ENCODE results near the gene UCK2. TPM values are rescaled to one million over a fixed set of nuclear protein-coding genes. Genes with fewer than 3 reads are reported as not detected.

UCK2 gene
- total RNA-seq, 1 experiment from 2014 or later: 88.4 TPM

- peak; percentile 92 for TF ChIP-seq TCF7L2 (IDR thresholded peaks at IDR 0.05; ENCODE audit: borderline replicate concordance, extremely low read depth, insufficient read depth, insufficient read length)
- no peak for TF ChIP-seq ELF1 (IDR thresholded peaks at IDR 0.05; ENCODE audit: borderline replicate concordance, low read depth)
- peak; percentile 76; the same call in 1 of the 2 replicates for TF ChIP-seq CBX3 (IDR thresholded peaks at IDR 0.05; ENCODE audit: low read depth)
- TF ChIP-seq POLR2A (IDR thresholded peaks at IDR 0.05; ENCODE audit: borderline replicate concordance, extremely low read depth, insufficient read depth, insufficient read length): no peak
These were observed 44.1 kb downstream of the UCK2 start (continued) for GRCh38 chr1:165871311-165872067.

DNA sequence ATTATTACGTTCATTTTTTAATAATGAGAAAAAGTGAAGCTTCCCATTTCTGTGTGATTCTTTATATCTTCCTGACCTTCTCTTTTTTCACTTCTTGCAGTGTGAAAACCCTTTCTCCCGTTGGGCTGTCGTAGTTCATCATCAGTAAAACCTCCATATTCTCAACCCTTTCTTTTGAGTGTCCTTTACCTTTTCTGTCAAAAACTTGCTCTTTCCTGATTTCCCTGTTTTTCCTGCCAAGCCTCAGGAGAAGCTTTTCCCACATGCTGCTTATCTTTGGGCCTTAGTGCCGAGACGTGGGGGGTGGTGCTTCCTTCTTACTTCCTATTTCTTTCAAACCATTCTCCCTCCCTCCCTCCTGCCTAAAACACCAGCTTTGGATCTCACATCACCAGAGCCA, 46.1 kb downstream of the UCK2 start:
- Histone ChIP-seq H3K4me3 (replicated peaks in 1 of 2; ENCODE audit: low read depth in 1 of 2, low read length in 2 of 2) (no peak overlapping the region), H3K36me3 (ENCODE audit: control insufficient read depth in 1 of 2, insufficient read depth in 2 of 2, low read length in 2 of 2) (peaks cover 0 to 6% of the 10 kb centered on the region in 2 experiments; a peak in 1 of 4 replicates), H4K20me1 (ENCODE audit: insufficient read depth) (peaks cover 30% of the 10 kb centered on the region; the same call in 1 of the 2 replicates), H3K4me1 (ENCODE audit: control insufficient read depth in 1 of 2, insufficient read depth in 2 of 2, low read length in 2 of 2) (peaks cover 11 to 15% of the 10 kb centered on the region in 2 experiments), H3K9me3 (ENCODE audit: control insufficient read depth in 1 of 2, insufficient read depth in 1 of 2, low read depth in 1 of 2, low read length in 2 of 2) (peaks cover 0 to 7% of the 10 kb centered on the region in 2 experiments; a peak in 1 of 4 replicates), H3K9me2 (ENCODE audit: insufficient read depth) (no peaks in the 10 kb centered on the region), H3K27me3 (ENCODE audit: insufficient read depth, low read length) (no peaks in the 10 kb centered on the region), H3K9ac (ENCODE audit: low read length) (no peak overlapping the region), H3K4me2 (ENCODE audit: low read length) (no peak overlapping the region), H3K79me2 (ENCODE audit: insufficient read depth, low read length) (peaks cover 100% of the 10 kb centered on the region), H2AFZ (ENCODE audit: low read depth, low read length, poor library complexity, severe bottlenecking) (no peak overlapping the region), H3K27ac (ENCODE audit: low read depth, low read length) (no peak overlapping the region)
- DNase-seq (ENCODE audit: low read depth, low spot score): no peak
- no TSS peak for BruUV-seq (replicated peaks)
- RAD21 ChIA-PET (ENCODE audit: low non-redundant PET in 1 of 2, low total read pairs in 2 of 2, uncharacterized antibody in 2 of 2, unreplicated experiment in 2 of 2): no interaction called here
- POLR2A ChIA-PET: interaction anchor here (1.4 kb wide), 1 partner anchor 18 kb away, joined by 3 read pairs; no protein-coding TSS in a partner anchor
- CTCF ChIA-PET: no interaction called here
- no peak for TF ChIP-seq ELF1 (IDR thresholded peaks at IDR 0.05; ENCODE audit: borderline replicate concordance, low read depth)
- no peak for TF ChIP-seq ZNF274 (IDR thresholded peaks at IDR 0.05; ENCODE audit: low read depth, low read length)
- TF ChIP-seq CTCF (IDR thresholded peaks at IDR 0.05 in 2 of 3, conservative IDR thresholded peaks at IDR 0.05 in 1 of 3; ENCODE audit: borderline replicate concordance in 1 of 3, insufficient read depth in 1 of 3, low read depth in 2 of 3, low read length in 2 of 3): no peak
- TF ChIP-seq, protein P1, sequence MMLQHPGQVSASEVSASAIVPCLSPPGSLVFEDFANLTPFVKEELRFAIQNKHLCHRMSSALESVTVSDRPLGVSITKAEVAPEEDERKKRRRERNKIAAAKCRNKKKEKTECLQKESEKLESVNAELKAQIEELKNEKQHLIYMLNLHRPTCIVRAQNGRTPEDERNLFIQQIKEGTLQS (IDR thresholded peaks at IDR 0.05): no peak
- TF ChIP-seq POLR2A (IDR thresholded peaks at IDR 0.05; ENCODE audit: borderline replicate concordance, extremely low read depth, insufficient read depth, insufficient read length): no peak
- intact Hi-C loops (cut with micrococcal nuclease): no loop called here
- no peak for ATAC-seq

Measured in HCT116 (cell line).